Memory B cell (primary cell): ENCODE data around the gene CCDC6.
"Not testable (repeated sequence)": the region's sequence is repeated elsewhere in the genome, so short reads cannot be mapped to it uniquely, and the experiment has no call there.

Experiments
- ATAC-seq: fragments of 150-1000 bp; cut with Tn5 transposase; 2 replicates; pipeline ENCODE4 v1.10.0; 2021; ENCODE audit warnings: low read depth, mild to moderate bottlenecking, moderate library complexity
- DNase-seq, 2 donors: peaks; one replicate each; pipeline ENCODE4 v3.0.0; 2022; ENCODE audit warnings: low spot score in 2 of 2
- H3K27ac Mint-ChIP-seq: one replicate; pipeline ENCODE4 v1.8.0; 2022; ENCODE audit warnings: mild to moderate bottlenecking, moderate library complexity, mixed read lengths
- H3K27me3 Mint-ChIP-seq: one replicate; pipeline ENCODE4 v1.8.0; 2022; ENCODE audit warnings: mixed read lengths
- H3K36me3 Mint-ChIP-seq: one replicate; pipeline ENCODE4 v1.8.0; 2022; ENCODE audit warnings: mild to moderate bottlenecking, mixed read lengths
- H3K4me1 Mint-ChIP-seq: one replicate; pipeline ENCODE4 v1.8.0; 2022; ENCODE audit warnings: mixed read lengths
- H3K4me3 Mint-ChIP-seq: one replicate; pipeline ENCODE4 v1.8.0; 2022; ENCODE audit warnings: mild to moderate bottlenecking, moderate library complexity, mixed read lengths
- H3K9me3 Mint-ChIP-seq: one replicate; pipeline ENCODE4 v1.8.0; 2022; ENCODE audit warnings: mixed read lengths

Gene CCDC6

DNA sequence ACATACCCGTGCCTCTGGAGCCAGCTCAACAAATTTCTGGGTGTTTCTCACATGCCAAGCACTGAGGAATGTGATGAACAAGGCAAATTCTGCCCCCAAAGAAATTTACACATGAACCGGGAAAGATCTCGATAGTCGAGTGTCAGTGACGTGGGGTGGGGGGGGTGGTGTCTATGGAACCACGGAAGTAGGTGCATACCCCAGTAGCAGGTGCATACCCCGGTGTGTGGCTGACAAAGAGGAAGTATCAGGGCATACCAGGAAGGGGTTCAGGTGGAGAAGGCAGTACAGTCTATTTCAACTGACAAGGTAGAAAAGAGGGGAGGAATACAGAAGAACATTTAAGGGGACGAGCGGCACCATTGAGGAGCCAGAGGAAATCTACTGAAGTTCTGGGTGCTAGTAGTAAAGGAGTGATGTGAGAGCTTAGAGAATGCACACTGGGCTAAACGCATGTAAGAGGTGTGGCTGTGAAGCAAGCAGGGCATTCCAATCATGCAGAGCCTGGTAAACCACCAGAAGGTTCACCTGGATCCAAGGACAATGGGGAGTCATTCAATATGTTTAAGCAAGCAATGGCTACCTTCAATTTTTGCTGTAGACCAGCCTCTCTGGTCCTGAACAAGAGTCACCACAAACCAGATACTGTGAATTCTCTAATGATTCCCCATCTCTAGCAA, 6.2 kb downstream of the CCDC6 start:
- peaks cover 9% of the 10 kb centered on the region for H3K36me3 Mint-ChIP-seq
- H3K4me3 Mint-ChIP-seq, result peak overlapping the region; percentile 51
- peak overlapping the region; percentile 75 for H3K27ac Mint-ChIP-seq
- no peaks in the 10 kb centered on the region for H3K9me3 Mint-ChIP-seq
- peak; percentile 86 for ATAC-seq
- no peaks in the 10 kb centered on the region for H3K27me3 Mint-ChIP-seq
- peaks cover 60% of the 10 kb centered on the region for H3K4me1 Mint-ChIP-seq
- peak in 1 of 2 donors; percentile 41 for DNase-seq

DNA sequence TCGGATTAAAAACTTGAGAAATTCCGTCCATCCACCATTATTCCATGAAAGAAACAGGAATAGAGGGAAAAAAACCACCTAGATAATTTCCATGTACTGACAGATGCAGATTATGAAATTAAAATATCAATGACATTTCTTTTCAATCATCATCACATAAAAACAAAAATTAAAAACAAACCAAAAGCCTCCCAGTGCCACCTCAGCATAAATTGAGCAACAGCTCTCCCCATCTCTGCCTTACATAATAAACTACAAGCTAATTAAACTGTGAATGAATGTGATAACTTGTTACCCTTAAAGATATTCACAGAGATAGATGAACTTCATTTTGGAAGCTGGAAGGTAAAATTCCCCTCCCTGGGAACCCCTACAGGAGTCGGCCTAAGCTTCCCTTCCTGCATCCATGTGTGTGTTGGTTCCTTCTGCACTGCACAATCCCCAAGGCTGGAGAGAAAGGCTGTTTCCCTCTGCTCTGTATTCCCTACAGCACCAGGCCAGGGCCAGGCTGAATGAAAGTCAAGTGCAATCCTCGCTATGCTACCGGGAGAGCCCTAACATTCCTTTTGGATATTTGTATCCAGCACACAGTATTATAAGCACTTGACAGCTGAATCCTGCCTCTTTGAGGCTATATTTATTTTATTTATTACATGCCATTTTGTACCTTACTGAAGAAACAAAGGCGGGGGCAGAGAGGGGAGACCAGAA, 8.1 kb downstream of the CCDC6 start:
- no peaks in the 10 kb centered on the region for H3K9me3 Mint-ChIP-seq

DNA sequence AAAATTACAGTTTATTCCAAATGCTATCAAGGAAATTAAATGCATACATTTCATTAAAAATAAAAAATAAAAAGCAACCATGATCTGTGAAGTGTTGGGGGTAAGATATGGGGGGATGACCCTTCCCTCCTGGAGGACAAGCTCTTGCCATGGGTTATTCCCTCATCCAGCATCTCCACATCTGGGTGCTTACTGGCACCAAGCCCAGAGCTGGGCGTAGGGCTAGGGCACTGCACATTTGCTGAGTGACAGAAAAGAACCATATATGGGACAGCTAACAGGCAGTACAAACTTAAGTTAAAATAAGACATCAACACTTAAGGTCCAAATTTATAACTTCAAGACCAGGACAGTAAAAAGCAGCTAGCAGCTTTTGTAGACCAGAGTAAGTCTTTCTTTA, 10.2 kb downstream of the CCDC6 start:
- Mint-ChIP-seq H3K27me3 (no peaks in the 10 kb centered on the region), H3K4me1 (peaks cover 67% of the 10 kb centered on the region), H3K4me3 (no peak overlapping the region), H3K27ac (no peak overlapping the region), H3K36me3 (peaks cover 1% of the 10 kb centered on the region), H3K9me3 (no peaks in the 10 kb centered on the region)
- ATAC-seq, result no peak
- DNase-seq, result no peak

More for the DNA sequence above, 8.1 kb downstream of the CCDC6 start:
- Mint-ChIP-seq H3K36me3 (peaks cover 9% of the 10 kb centered on the region), H3K27me3 (no peaks in the 10 kb centered on the region), H3K4me1 (peaks cover 60% of the 10 kb centered on the region), H3K4me3 (no peak overlapping the region), H3K27ac (peak overlapping the region; percentile 75)
- no peak for DNase-seq
- ATAC-seq, result no peak

DNA sequence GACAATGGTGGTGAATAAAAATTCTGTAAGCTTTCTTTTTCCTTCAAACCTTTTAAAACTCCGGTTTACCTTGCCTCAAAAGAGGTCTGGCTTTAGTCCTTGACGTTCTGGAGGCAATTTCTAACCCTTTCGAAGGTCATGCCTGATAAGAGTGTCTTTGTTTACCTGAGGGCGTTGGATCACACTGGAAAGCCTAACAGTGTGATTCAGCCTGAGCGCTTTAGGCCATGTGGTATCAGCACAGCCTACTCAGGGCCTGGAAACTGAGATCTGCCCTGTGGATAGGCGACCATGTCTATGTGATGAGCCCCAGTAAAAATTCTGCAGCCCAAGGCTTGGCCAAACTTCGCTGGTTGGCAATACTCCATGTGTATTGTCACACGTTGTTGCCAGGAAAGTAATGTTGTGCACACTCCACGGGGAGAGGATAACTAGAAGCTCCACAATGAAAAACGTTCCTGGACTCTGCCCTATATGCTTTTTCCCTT, 10.7 kb downstream of the CCDC6 start:
- ATAC-seq (no peak), DNase-seq (no peak)
- peaks cover 66% of the 10 kb centered on the region for H3K4me1 Mint-ChIP-seq
- H3K9me3 Mint-ChIP-seq, result no peaks in the 10 kb centered on the region
- H3K27ac Mint-ChIP-seq, result peak overlapping the region; percentile 88
- no peak overlapping the region for H3K4me3 Mint-ChIP-seq
- no peaks in the 10 kb centered on the region for H3K27me3 Mint-ChIP-seq
- H3K36me3 Mint-ChIP-seq, result peaks cover 1% of the 10 kb centered on the region

DNA sequence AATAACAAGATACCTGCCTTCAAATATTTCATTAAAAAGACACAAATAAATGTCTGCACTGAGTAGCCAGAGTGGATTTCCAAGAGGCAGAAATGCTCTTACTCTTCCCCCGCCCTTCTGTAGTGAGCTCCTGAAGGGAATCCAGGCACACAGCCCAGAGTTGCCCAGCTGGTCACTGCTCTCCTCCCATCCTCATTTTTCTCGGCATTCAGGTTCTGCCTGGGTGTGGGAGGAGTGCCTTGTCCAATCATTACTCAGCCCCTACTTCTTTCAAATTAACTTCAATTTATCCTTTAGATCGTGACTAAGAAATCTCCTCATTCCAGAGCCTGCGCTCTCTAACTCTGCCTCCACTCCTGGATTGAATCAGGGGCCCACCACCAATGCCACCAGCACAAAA, 12.2 kb downstream of the CCDC6 start:
- H3K4me1 Mint-ChIP-seq, result peaks cover 60% of the 10 kb centered on the region
- peak overlapping the region; percentile 88 for H3K27ac Mint-ChIP-seq
- H3K36me3 Mint-ChIP-seq, result peaks cover 9% of the 10 kb centered on the region
- H3K4me3 Mint-ChIP-seq, result no peak overlapping the region
- no peak for ATAC-seq
- no peak for DNase-seq
- H3K27me3 Mint-ChIP-seq, result no peaks in the 10 kb centered on the region
- no peaks in the 10 kb centered on the region for H3K9me3 Mint-ChIP-seq

DNA sequence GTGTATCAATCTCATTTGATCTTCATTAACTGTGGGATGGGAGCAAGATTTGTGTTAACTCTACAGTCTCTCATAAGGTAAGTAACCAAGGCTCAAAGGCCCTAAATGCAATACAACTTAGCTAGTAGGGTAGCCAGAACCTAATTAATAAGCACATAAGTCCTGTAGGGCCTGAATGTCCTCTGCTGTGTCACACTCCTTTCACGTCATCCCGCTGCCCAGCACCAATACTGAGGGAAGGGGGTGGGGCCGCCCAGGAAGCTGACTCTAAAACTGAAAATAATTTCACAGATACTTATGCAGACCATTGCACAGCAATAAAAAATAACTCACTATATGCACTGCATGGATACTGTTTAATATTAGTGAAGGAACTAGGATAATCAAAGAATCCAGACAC, 13.7 kb downstream of the CCDC6 start:
- Mint-ChIP-seq H3K4me1 (peaks cover 61% of the 10 kb centered on the region), H3K4me3 (peak overlapping the region; percentile 17), H3K9me3 (no peaks in the 10 kb centered on the region), H3K27ac (peak overlapping the region; percentile 88), H3K27me3 (no peaks in the 10 kb centered on the region), H3K36me3 (peaks cover 9% of the 10 kb centered on the region)
- ATAC-seq, result no peak
- DNase-seq, result no peak

DNA sequence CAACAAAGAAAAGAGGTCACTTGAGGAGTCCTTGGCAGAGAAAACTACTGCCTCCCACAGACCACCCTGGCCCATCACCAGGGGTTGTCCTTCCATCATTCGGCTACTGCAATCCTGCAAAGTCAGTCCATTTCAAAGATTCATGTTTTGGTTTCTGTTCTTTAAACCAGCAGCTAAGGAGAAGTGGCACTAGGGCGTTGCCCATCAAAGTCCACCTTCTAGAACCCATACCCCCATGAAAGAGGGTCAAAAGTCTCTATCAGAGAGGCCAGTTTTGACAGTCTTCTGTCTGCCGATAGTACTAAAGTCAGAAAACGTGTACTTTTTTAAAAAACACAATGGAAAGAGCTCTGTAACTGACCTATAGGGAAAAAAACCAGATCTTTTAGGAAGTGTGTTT, 14.4 kb downstream of the CCDC6 start:
- DNase-seq (no peak), ATAC-seq (peak; percentile 69)
- Mint-ChIP-seq H3K9me3 (no peaks in the 10 kb centered on the region), H3K27me3 (no peaks in the 10 kb centered on the region), H3K4me1 (peaks cover 63% of the 10 kb centered on the region), H3K27ac (peak overlapping the region; percentile 88), H3K4me3 (peak overlapping the region; percentile 55), H3K36me3 (peaks cover 9% of the 10 kb centered on the region)

DNA sequence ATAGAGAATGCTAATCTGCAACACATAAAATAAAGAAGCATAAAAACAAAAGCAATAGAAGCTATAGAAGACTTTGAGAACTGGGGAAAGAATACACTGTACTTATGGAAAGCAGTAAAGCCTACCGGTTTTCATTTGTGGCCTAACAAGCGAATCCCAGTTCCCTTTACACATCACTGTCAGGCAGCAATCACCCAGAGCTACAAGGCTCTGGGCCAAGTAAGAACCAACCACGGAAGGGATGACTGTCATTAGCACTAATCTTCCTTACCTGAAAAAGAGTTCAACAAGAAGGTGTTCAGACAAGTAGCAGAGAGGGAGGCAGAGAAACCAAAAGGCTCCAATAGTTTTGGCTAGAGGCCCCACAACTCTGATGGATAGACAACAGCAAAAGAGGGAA, 15.0 kb downstream of the CCDC6 start:
- ATAC-seq (peak; percentile 17), DNase-seq (no peak)
- Mint-ChIP-seq H3K4me1 (peaks cover 65% of the 10 kb centered on the region), H3K9me3 (no peaks in the 10 kb centered on the region), H3K27me3 (no peaks in the 10 kb centered on the region), H3K4me3 (peak overlapping the region; percentile 55), H3K27ac (peak overlapping the region; percentile 88), H3K36me3 (peaks cover 9% of the 10 kb centered on the region)

DNA sequence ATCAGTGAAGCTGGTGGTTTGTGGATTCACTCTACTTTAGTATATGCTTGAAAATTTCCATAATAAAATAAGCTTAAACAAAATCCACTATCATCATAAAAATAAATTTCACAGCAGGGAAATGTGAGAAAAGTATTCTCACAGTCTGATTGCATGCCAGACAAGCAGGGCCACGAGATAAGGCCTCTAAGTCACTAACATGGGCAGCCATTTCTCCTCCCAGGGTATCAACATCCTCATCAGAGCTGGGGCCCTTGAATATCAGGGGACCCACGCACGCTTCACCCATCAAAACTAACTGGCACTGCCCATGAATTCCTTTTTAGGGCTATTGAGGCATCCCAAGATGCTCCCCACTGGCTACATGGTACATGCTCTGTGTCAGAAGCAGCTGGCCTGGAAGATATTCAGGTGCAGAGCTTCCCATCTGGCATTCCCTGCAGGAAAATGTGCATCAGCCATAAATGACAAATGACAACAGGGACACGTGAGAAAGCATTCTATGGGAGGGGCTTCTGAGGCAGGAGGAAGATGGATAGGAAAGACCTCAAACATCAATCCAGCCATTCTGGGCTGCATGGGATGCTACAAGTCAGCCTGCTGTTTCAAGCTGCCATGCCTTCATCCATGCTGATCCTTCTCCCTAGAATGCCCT, 17.4 kb downstream of the CCDC6 start:
- no peaks in the 10 kb centered on the region for H3K9me3 Mint-ChIP-seq
- ATAC-seq (no peak), DNase-seq (no peak)
- H3K27ac Mint-ChIP-seq, result no peak overlapping the region
- H3K36me3 Mint-ChIP-seq, result peaks cover 8% of the 10 kb centered on the region
- H3K4me3 Mint-ChIP-seq, result no peak overlapping the region
- H3K27me3 Mint-ChIP-seq, result no peaks in the 10 kb centered on the region
- H3K4me1 Mint-ChIP-seq, result peaks cover 72% of the 10 kb centered on the region

DNA sequence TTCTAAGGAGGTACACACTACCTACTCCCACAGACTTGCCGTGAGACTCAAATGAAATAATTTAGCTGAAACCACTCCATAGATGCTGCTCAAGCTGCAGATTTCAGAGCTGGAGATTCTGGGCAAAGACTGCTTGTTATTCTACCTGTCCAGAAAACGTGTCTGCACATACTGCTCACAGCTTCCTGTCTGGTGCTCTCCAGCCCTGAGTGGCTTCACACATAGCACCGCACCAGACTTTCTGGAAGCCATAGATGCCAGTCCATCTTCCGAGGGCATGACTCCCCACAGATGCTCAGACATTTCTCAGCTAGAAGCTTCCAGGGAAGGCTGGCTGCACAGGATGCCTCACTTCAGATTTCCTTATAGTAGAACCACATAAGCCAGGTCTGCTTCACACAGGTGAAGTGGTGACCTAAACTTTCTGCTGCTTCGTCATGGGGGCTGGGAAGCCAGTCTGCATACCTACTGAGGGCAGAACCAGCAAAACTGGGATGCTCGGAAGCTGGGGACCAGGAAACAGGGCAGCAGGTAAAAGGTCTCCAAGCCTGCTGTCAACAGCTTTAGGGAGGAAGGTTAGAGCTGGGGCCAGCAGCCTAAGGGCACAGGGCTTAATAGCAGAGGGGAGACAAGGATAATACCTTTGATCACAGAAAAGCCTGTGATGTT, 18.2 kb downstream of the CCDC6 start:
- Mint-ChIP-seq H3K4me3 (peak overlapping the region; percentile 41), H3K27me3 (no peaks in the 10 kb centered on the region), H3K9me3 (no peaks in the 10 kb centered on the region), H3K27ac (peak overlapping the region; percentile 50), H3K36me3 (peaks cover 8% of the 10 kb centered on the region), H3K4me1 (peaks cover 70% of the 10 kb centered on the region)
- DNase-seq, result no peak
- no peak for ATAC-seq

DNA sequence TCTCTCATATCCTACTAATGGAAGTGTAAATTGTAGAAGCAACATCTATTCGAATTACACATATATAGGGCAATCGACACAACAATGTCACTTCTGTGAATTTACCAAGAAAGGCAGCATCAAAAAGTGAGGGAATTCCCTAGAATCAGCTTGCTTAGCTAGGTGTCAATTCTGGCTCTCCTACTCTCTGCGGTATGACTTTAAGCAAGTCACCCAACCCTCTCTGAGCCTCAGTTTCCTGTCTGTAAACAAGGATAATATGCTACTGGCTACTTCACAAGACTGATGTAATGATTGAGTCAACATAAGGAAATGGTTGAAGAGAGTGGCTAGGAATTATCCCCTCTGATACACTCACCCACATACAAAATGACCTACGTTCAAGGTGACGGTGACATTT, 19.4 kb downstream of the CCDC6 start:
- Mint-ChIP-seq H3K27ac (no peak overlapping the region), H3K27me3 (no peaks in the 10 kb centered on the region), H3K4me3 (peak overlapping the region; percentile 41), H3K36me3 (peaks cover 8% of the 10 kb centered on the region), H3K9me3 (no peaks in the 10 kb centered on the region), H3K4me1 (peaks cover 63% of the 10 kb centered on the region)
- no peak for DNase-seq
- ATAC-seq, result no peak

DNA sequence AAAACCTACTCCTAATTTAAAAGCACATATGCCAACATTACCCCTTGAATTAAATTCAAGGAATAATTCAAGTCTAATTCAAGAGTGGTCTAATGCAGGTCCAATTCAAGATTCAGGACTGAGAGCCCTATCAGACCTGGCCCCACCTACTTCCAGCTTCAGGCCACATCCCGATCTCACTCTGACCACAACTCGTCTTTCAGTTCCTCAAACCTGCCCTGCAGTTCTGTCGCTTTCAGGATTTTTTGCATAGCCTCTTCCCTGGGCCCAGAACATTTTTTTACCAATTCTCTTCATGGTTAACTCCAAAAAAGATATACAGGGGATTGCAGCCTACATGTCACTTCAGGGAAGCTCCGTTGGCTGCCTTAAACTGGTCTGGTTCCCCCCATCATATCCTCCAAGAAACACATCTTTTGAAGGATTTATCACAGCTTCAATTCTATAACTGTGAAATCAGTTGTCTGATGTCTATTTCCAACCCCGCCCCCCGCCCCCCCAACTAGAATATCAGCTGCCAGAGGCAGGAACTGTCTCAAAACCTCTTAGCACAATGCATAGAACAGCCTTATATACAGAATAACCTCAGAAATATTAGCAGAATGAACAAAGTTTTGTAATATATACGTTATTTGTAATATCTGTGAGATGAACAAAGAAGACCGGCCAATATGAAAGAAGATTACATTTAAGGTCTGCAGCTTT, 20.8 kb downstream of the CCDC6 start:
- ATAC-seq (peak; percentile 97), DNase-seq (peak; percentile 51 to 68)
- Mint-ChIP-seq H3K27ac (peak overlapping the region; percentile 48), H3K4me1 (peaks cover 64% of the 10 kb centered on the region), H3K36me3 (peaks cover 9% of the 10 kb centered on the region), H3K4me3 (peak overlapping the region; percentile 43), H3K27me3 (no peaks in the 10 kb centered on the region), H3K9me3 (no peaks in the 10 kb centered on the region)

DNA sequence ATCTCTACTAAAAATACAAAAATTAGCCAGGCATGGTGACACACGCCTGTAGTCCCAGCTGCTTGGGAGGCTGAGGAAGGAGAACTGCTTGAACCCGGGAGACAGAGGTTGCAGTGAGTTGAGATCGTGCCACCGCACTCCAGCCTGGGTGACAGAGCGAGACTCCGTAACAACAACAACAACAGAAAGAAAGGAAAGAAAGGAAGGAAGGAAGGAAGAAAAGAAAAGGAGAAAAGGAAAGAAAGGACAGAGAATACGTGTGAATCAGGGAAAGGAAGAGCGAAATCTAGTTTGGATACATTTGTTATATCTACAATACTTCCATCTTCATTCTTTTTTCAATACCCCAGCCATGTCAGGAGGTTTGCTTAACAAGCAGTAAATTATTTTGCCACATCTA, 21.5 kb downstream of the CCDC6 start:
- not testable (repeated sequence) for DNase-seq, H3K27me3 Mint-ChIP-seq, H3K36me3 Mint-ChIP-seq, H3K9me3 Mint-ChIP-seq, ATAC-seq
- H3K4me1 Mint-ChIP-seq, result peaks cover 63% of the 10 kb centered on the region
- peak overlapping the region; percentile 39 for H3K4me3 Mint-ChIP-seq
- H3K27ac Mint-ChIP-seq, result peak overlapping the region; percentile 1
